Measurements from ENCODE around the gene COL27A1. TPM values are rescaled to one million over a fixed set of nuclear protein-coding genes. Genes with fewer than 3 reads are reported as not detected.

COL27A1 gene
- total RNA-seq, 1 donor from 2014 or later, result 20.3 TPM

GRCh38 chr9:114138552-114138971 lies 16.8 kb upstream of the COL27A1 start:
- Mint-ChIP-seq H3K27me3 (ENCODE audit: low read depth) (peaks cover 15% of the 10 kb centered on the region), H3K4me3 (no peak overlapping the region), H3K27ac (ENCODE audit: unreplicated experiment) (no peak overlapping the region), H3K36me3 (ENCODE audit: low read depth) (no peaks in the 10 kb centered on the region), H3K9me3 (no peaks in the 10 kb centered on the region), H3K4me1 (no peaks in the 10 kb centered on the region)
- no peak for TF ChIP-seq CTCF (conservative IDR thresholded peaks at IDR 0.05)
- no peak for DNase-seq (ENCODE audit: low read depth, low spot score)

DNA sequence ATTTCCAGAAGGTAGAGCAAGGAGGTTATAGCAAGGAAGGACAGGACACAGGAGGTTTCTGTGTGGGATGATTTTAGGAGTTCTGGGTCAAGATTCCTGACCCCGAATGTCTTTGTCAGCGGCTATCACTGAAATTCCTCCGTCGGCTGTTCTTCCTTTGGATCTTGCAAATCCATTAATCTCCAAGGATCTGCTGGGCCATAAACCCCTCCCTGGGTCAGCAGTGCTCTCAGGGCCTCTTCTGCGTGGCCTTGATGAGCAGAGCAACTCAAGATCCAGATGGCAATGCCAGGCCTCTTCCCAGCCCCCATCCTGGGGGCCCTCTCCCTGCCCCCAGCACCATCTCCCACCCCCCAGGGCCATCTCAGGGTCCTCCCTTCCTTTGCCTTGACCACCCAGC lies 16.3 kb upstream of the COL27A1 start:
- H3K9me3 Mint-ChIP-seq, result no peaks in the 10 kb centered on the region
- no peak for TF ChIP-seq CTCF (conservative IDR thresholded peaks at IDR 0.05)
- H3K36me3 Mint-ChIP-seq (ENCODE audit: low read depth), result no peaks in the 10 kb centered on the region
- H3K4me1 Mint-ChIP-seq, result no peaks in the 10 kb centered on the region
- no peak for DNase-seq (ENCODE audit: low read depth, low spot score)
- H3K4me3 Mint-ChIP-seq, result no peak overlapping the region
- H3K27me3 Mint-ChIP-seq (ENCODE audit: low read depth), result peaks cover 18% of the 10 kb centered on the region
- no peak overlapping the region for H3K27ac Mint-ChIP-seq (ENCODE audit: unreplicated experiment)

- no peak for TF ChIP-seq CTCF (conservative IDR thresholded peaks at IDR 0.05)
- no peaks in the 10 kb centered on the region for H3K4me1 Mint-ChIP-seq
- H3K9me3 Mint-ChIP-seq, result no peaks in the 10 kb centered on the region
- DNase-seq (ENCODE audit: low read depth, low spot score), result no peak
- H3K4me3 Mint-ChIP-seq, result no peak overlapping the region
- peaks cover 18% of the 10 kb centered on the region for H3K27me3 Mint-ChIP-seq (ENCODE audit: low read depth)
- no peaks in the 10 kb centered on the region for H3K36me3 Mint-ChIP-seq (ENCODE audit: low read depth)
- H3K27ac Mint-ChIP-seq (ENCODE audit: unreplicated experiment), result no peak overlapping the region
Observed at GRCh38 chr9:114140401-114140800, 14.9 kb upstream of the COL27A1 start.

DNA sequence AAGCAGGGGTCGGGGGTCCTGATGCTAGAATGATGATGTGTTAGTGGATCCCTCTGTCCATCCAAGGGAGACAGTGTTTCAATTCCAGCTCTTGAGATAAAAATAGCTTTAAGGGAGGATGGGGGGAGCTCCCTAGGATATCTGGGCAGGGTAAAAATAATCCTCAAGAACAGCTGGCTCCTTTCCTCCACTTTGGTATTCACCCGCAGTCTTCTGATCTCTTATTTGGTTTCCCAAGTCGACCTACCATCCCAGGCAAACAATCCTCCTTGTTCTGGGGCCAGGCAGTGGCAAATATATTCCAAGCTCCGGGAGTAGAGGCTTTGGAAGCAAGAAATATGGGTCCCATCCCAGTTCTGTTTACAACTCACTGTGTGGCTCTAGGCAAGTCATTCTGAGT lies 14.5 kb upstream of the COL27A1 start:
- Mint-ChIP-seq H3K27me3 (ENCODE audit: low read depth) (peaks cover 18% of the 10 kb centered on the region), H3K4me1 (no peaks in the 10 kb centered on the region), H3K9me3 (no peaks in the 10 kb centered on the region), H3K36me3 (ENCODE audit: low read depth) (no peaks in the 10 kb centered on the region), H3K4me3 (no peak overlapping the region), H3K27ac (ENCODE audit: unreplicated experiment) (no peak overlapping the region)
- no peak for DNase-seq (ENCODE audit: low read depth, low spot score)
- no peak for TF ChIP-seq CTCF (conservative IDR thresholded peaks at IDR 0.05)

DNA sequence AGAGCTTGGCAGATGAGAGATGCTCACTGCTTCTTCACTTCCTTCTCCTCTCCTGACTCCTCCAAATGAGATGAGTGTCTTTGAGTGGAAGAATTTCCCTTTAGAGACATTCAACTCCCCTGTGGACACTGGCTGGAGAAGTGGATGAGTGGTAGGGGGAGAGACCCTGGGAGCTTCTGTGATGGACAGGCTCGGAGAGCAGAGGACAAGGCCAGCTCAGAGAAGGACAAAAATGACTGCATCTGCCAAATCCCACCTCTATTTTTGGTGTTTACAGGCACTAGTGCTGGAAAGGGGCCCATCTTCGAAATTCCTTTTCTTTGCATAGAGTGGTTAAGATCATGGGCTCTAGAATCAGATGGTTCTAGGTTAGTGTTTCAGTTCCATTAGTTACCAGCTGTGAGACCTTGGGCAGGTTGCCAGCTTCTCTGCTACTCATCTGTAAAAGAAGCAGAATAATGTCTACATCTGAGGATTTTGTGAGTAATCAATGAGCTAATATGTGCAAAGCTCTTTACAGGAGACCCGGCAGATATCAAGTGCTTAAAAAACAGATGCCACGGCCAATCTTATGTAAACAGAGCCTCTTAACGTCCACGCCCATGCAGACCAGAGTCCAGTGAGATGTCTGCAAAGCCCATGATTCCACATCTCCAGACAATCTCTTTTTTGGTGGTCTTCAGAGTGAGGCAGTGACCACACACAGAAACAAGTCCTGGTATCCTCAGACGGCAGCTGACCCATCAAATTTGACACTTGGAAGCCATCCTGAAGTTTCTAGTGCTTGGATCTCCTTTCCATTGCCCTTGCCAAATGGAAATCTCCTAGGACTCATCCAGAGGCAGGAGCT lies 13.6 kb upstream of the COL27A1 start:
- Mint-ChIP-seq H3K27me3 (ENCODE audit: low read depth) (peaks cover 18% of the 10 kb centered on the region), H3K36me3 (ENCODE audit: low read depth) (no peaks in the 10 kb centered on the region), H3K4me1 (no peaks in the 10 kb centered on the region), H3K4me3 (no peak overlapping the region), H3K27ac (ENCODE audit: unreplicated experiment) (peak overlapping the region; percentile 6), H3K9me3 (no peaks in the 10 kb centered on the region)
- no peak for TF ChIP-seq CTCF (conservative IDR thresholded peaks at IDR 0.05)
- DNase-seq (ENCODE audit: low read depth, low spot score), result no peak
